T-helper 2 cell treated with Interferon-gamma antibody and Interleukin-4, amounts not matched to agents 5 μg/mL and 100 μg/mL, for 36 hours (primary cell): ENCODE data around the gene UQCRHL.
"Not testable (repeated sequence)": the region's sequence is repeated elsewhere in the genome, so short reads cannot be mapped to it uniquely, and the experiment has no call there.

Experiments used
- DNase-seq: peaks from one replicate; pipeline ENCODE4 v3.0.0; 2021; ENCODE audit warnings: low spot score
- H3K27ac Mint-ChIP-seq: one replicate; pipeline ENCODE4 v1.8.0; 2021; ENCODE audit warnings: mild to moderate bottlenecking, mixed read lengths
- H3K27me3 Mint-ChIP-seq: one replicate; pipeline ENCODE4 v1.8.0; 2021; ENCODE audit warnings: low read depth, mixed read lengths
- H3K36me3 Mint-ChIP-seq: one replicate; pipeline ENCODE4 v1.8.0; 2021; ENCODE audit warnings: low read depth, mixed read lengths
- H3K4me1 Mint-ChIP-seq: one replicate; pipeline ENCODE4 v1.8.0; 2021; ENCODE audit warnings: low read depth, mixed read lengths
- H3K4me3 Mint-ChIP-seq: one replicate; pipeline ENCODE4 v1.8.0; 2022; ENCODE audit warnings: mild to moderate bottlenecking, moderate library complexity, mixed read lengths
- H3K9me3 Mint-ChIP-seq: one replicate; pipeline ENCODE4 v1.8.0; 2021; ENCODE audit warnings: mixed read lengths

The UQCRHL gene

DNA sequence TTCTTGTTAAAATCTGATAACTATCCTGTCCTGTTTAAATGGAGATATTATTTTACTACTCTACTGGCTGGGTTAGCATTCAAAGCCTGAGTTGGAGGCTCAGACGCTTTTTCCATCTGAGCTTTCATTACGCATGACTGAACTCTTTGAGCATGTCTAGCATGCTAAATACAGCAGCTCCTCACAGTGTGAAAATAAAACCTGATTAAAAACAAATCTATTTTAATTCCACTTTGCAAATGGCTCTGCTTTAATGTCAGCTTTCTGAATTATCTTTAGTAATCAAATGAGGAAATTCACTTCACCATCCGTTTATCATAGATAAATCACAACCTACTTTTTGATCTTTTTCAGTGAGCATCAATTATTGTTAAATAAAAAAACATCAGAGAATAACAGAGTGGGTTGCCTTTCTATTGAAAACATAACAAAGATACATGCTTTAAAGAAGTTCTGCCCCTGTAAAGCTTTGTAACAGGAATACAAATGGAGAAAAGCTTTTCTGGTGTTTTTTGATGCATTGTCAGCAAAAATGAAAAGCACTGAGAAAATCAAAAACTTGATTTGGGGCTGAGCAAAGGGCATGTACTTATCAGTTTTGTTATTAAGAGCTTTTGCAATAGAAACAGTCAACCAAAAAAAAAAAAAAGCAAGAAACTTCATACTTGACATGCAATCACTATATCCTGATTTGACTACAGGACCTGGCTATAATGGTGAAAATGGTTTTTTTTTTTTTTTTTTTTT is 36.5 kb upstream of the UQCRHL start:
- Mint-ChIP-seq H3K4me3 (no peak overlapping the region), H3K27me3 (no peaks in the 10 kb centered on the region), H3K36me3 (peaks cover 5% of the 10 kb centered on the region), H3K4me1 (peaks cover 19% of the 10 kb centered on the region), H3K27ac (no peak overlapping the region), H3K9me3 (no peaks in the 10 kb centered on the region)
- DNase-seq, result no peak

DNA sequence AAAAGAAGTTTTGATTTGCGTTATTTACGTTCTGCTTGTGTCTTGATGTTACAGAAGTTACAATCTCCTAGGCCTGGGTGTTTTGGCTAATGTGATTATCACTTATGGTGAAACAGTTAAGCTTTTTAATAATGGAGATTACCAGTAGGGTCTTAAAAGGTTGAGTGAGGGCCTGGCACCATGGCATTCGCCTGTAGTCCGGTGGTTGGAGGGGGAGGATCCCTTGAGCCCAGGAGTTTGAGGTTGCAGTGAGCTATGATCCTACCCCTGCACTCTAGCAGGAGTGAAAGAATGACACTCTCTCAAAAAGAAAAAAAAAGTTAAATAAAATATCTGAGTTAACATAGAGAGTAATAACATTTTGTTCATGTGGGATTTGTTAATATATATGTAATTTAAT is 31.3 kb upstream of the UQCRHL start:
- Mint-ChIP-seq H3K4me1 (peaks cover 14% of the 10 kb centered on the region), H3K4me3 (no peak overlapping the region), H3K27me3 (peaks cover 2% of the 10 kb centered on the region), H3K9me3 (no peaks in the 10 kb centered on the region), H3K36me3 (peaks cover 10% of the 10 kb centered on the region), H3K27ac (no peak overlapping the region)
- DNase-seq, result no peak

DNA sequence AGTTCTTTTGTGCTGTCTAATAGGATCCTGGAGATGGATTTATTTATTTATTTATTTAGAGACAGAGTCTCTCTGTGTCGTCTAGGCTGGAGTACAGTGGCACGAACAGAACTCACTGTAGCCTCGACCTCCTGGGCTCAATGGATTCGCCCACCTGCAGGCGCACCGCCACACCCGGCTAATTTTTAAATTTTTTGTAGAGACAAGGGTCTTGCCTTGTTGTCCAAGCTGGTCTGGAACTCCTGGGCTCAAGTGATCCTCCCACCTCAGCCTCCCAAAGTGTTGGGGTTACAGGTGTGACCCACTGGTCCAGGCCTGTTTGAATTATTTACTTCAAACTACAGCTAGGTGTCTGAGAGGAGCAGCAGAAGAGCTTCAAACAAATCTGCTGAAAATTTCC is 30.5 kb upstream of the UQCRHL start:
- H3K27ac Mint-ChIP-seq, result no peak overlapping the region
- H3K9me3 Mint-ChIP-seq, result no peaks in the 10 kb centered on the region
- DNase-seq, result no peak
- peaks cover 13% of the 10 kb centered on the region for H3K36me3 Mint-ChIP-seq
- H3K4me1 Mint-ChIP-seq, result peaks cover 18% of the 10 kb centered on the region
- no peak overlapping the region for H3K4me3 Mint-ChIP-seq
- peaks cover 2% of the 10 kb centered on the region for H3K27me3 Mint-ChIP-seq

DNA sequence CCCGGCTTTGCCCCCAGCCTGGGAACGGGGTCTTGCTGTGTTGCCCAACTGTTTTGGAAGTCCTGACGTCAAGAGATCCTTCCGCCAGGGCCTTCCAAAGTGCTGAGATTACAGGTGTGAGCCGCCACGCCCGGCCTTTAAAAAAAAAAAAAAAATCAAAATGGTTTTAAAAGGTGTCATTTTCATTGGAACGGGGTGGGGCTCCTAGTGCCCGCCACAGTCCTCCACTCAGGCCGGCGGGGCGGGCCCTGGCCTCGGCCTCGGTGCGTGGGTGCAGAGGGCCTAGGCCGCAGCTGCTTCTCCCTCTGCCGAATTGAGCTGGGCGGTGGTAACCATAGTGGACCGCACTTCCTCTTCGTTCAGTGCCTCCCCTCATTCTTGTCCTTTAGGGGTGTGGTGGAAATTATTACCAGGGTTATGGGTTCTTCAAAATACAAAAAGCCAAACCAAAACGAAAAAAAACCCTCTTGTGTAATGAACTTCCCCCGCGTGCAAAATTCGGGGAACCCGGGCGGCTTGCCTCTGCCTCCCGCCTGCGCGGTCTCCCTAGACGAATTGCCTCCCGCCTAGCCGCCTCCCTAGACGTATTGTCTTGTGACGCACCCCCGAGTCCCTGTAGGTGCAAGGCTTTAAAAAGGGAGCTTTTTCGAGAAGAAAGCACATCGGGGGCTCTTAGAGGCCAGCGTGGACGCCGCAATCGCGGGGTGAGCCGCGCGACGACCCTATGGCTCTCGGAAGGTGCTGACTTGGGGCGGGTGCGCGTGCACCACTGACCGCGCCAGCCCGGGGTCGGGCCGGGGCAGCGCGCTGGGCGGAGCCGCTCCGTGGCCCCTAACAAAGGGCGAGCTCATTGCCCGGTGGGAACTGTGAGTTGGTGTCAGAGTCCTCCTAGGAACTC is 29.6 kb upstream of the UQCRHL start:
- peak overlapping the region; percentile 75 for H3K27ac Mint-ChIP-seq
- H3K36me3 Mint-ChIP-seq, result peaks cover 13% of the 10 kb centered on the region
- no peaks in the 10 kb centered on the region for H3K9me3 Mint-ChIP-seq
- peak overlapping the region; percentile 96 for H3K4me3 Mint-ChIP-seq
- peaks cover 18% of the 10 kb centered on the region for H3K4me1 Mint-ChIP-seq
- H3K27me3 Mint-ChIP-seq, result peaks cover 2% of the 10 kb centered on the region
- peak; percentile 58 for DNase-seq

DNA sequence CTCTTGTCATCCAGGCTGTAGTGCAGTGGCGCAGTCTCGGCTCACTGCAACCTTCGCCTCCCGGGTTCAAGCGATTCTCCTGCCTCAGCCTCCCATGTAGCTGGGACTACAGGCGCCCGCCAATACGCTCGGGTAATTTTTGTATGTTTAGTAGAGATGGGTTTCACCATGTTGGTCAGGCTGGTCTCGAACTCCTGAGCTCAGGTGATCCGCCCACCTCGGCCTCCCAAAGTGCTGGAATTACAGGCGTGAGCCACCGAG is 29.0 kb upstream of the UQCRHL start:
- peaks cover 22% of the 10 kb centered on the region for H3K4me1 Mint-ChIP-seq
- H3K27ac Mint-ChIP-seq, result peak overlapping the region; percentile 98
- DNase-seq, H3K27me3 Mint-ChIP-seq, H3K9me3 Mint-ChIP-seq: not testable (repeated sequence)
- H3K4me3 Mint-ChIP-seq, result peak overlapping the region; percentile 96
- H3K36me3 Mint-ChIP-seq, result peaks cover 18% of the 10 kb centered on the region

DNA sequence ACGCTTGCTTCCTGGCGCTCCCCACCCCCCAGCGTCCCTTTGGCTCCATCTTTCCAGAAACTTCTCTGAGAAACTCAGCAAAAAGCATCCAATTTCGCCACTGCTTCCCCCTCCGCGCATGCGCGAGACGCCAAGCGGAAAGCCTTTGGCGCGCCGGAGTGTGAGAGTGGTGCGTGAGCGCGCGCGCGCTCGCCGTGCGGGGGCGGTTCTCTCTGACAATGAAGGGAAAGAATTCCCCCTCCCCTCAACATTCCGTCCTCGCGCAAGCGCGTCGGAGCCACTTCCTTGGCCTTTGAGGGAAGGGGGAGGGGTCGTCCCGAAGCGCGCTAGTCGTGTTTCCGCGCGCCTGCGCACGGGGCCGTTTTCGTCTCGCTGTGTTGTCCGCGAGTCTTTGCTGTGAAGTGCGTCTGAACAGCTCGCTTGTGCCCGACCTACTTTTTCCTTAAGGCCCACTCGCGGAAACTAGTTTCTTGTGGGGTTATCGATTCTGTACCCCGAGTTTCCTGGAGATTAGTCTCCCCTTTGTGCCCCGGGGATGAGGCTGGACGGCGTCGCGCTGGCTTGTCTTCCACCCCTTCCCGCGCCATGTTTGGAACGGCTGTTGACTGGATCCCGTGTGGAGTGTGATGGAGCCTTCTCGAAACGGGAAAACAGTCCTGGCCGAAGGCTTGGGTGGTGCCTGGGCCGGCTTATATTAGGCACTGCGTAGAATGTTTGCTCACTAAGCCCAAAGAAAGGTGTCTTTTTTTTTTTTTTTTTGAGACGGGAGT is 28.5 kb upstream of the UQCRHL start:
- Mint-ChIP-seq H3K4me1 (peaks cover 22% of the 10 kb centered on the region), H3K36me3 (peaks cover 18% of the 10 kb centered on the region), H3K9me3 (no peaks in the 10 kb centered on the region), H3K4me3 (peak overlapping the region; percentile 96), H3K27ac (peak overlapping the region; percentile 98), H3K27me3 (peaks cover 2% of the 10 kb centered on the region)
- peak; percentile 99 for DNase-seq

DNA sequence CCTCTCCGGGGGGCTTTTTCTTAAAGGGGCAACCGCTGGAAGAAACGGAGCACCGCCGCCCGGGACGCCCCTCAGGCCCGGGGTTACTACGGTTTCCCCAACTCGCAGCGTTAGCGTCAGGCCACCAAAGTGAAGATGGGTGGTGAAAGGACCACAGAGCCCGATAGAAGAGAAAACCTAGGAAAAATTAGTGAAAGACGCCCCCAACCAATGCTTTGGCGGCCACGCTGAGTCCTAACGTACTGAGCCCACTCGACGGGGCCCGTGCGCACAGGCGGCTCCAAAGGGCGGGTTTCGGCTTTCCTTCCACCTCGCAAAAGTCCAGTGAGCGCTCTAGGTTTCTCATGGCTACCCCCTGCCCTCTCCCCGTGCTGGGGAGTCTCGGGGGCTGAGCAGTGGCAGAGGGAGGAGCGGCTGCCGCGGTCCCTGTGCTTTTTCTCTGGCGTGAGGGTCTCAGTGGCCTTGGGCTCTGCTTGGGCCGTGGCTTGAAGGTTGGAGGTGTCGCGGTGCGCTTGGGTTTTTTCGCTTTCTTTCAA is 27.8 kb upstream of the UQCRHL start:
- peaks cover 18% of the 10 kb centered on the region for H3K36me3 Mint-ChIP-seq
- H3K27ac Mint-ChIP-seq, result peak overlapping the region; percentile 98
- H3K4me3 Mint-ChIP-seq, result peak overlapping the region; percentile 96
- peaks cover 2% of the 10 kb centered on the region for H3K27me3 Mint-ChIP-seq
- H3K9me3 Mint-ChIP-seq, result no peaks in the 10 kb centered on the region
- H3K4me1 Mint-ChIP-seq, result peaks cover 24% of the 10 kb centered on the region
- DNase-seq, result no peak

DNA sequence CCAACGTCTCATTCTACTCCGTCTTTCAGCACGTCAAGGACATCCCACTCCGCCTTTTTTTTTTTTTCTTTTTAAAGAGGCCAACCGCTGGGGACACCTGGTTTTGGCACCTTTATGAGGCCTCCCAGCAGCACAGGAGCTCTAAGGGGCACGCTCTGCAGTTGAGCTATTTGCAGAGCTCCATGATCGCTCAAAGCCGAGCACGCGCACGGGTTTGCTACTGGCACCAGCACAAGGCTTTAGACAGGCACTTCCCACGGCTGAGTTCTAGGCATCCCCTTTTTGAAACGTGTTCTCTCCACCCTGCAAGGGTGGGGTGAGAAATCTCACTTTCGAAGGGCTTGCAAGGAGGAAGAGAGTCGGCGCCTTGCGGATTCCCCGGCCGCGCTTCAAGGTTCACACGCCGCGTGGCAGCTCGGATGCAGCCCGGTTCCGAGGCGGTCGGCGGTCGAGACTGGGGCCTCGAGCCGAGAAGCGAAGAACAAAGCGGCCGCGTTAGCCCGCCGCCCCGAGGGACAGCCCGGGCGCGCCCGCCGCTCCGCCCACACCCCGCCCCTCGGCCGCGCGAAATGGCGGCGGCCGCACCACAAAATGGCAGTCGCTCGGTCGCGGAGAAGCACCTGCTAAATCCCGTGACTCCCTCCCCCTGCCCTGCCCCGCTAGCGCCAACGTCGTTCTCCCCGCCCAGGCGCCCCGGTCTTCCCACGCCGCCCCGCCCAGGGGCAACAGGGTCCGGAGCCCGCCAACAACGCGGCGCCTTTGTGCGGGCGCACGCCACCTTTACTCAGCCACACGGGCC is 27.2 kb upstream of the UQCRHL start:
- H3K27me3 Mint-ChIP-seq, result peaks cover 2% of the 10 kb centered on the region
- H3K36me3 Mint-ChIP-seq, result peaks cover 18% of the 10 kb centered on the region
- peaks cover 31% of the 10 kb centered on the region for H3K4me1 Mint-ChIP-seq
- peak overlapping the region; percentile 98 for H3K27ac Mint-ChIP-seq
- H3K9me3 Mint-ChIP-seq, result no peaks in the 10 kb centered on the region
- H3K4me3 Mint-ChIP-seq, result peak overlapping the region; percentile 96
- DNase-seq, result peak; percentile 90

DNA sequence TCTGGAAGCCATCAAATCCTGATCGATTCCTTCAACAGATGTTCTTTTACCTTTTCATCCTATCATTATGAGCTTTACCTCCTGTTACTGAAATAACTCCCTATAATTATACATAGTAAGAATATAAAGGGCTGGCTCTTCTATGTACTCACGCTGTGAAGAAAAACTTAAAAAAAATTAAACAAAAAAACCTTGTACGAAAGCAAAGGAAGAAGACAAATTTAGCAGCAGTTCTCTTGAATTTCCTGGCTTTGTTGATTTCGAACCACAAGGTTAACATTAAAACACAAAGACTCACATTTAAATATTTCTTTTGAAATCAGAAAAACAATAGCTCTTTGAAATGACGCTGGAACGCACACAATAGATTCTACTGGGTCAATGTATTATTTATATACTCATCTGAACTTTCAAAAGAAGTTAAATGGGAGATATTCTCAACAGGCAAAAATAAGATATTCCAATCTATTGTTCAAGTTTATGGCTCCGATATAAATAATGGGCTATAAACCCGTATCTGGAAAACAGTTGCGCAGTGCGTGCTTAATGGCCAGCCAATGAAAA is 26.5 kb upstream of the UQCRHL start:
- Mint-ChIP-seq H3K27me3 (peaks cover 2% of the 10 kb centered on the region), H3K9me3 (no peaks in the 10 kb centered on the region), H3K4me1 (peaks cover 32% of the 10 kb centered on the region), H3K27ac (peak overlapping the region; percentile 98), H3K4me3 (peak overlapping the region; percentile 96), H3K36me3 (peaks cover 18% of the 10 kb centered on the region)
- no peak for DNase-seq

DNA sequence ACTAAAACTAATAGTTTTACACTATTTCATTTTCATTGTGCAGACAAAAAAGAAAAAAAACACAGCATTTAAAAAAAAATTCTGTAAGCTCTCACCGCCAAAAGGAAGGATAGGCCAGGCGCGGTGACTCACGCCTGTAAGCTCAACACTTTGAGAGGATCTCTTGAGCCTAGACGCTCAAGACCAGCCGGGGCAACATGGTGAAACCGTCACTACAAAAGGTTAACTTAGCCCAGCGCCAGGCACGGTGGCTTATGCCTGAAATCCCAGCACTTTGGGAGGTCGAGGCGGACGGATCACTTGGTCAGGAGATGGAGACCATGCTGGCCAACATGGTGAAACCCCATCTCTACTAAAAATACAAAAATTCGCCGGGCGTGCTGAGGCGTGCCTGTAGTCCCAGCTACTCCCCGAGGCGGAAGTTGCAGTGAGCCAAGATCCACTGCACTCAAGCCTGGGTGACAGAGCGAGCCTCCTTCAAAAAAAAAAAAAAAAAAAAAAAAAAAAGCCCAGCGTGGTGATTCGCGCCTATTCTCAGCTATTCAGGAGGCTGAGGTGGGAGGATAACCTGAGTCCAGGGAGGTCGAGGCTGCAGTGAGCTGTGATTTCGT is 25.7 kb upstream of the UQCRHL start:
- Mint-ChIP-seq H3K36me3 (peaks cover 18% of the 10 kb centered on the region), H3K27me3 (peaks cover 2% of the 10 kb centered on the region), H3K4me3 (peak overlapping the region; percentile 96), H3K4me1 (peaks cover 32% of the 10 kb centered on the region), H3K27ac (peak overlapping the region; percentile 98), H3K9me3 (no peaks in the 10 kb centered on the region)
- DNase-seq, result peak; percentile 49

DNA sequence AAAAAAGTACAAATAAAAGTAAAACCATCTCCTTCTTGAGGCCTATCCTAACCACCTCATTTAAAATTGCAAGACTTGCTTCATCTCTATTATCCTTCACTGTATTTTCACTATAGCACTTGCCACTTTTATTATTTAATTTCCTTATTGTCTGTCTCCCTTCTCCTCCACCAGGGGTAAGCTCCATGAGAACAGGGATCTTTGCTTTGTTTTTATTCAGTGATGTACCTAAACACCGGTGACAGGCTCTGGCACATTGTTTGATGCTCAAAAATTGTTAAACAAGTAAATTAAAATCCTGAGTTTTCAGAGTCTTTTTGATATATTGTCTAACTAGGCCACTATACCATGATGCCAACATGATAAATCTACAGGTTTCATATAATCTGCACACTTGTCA is 22.8 kb upstream of the UQCRHL start:
- Mint-ChIP-seq H3K36me3 (peaks cover 13% of the 10 kb centered on the region), H3K27me3 (no peaks in the 10 kb centered on the region), H3K9me3 (no peaks in the 10 kb centered on the region), H3K4me1 (peaks cover 20% of the 10 kb centered on the region), H3K4me3 (no peak overlapping the region), H3K27ac (peak overlapping the region; percentile 3)
- no peak for DNase-seq

DNA sequence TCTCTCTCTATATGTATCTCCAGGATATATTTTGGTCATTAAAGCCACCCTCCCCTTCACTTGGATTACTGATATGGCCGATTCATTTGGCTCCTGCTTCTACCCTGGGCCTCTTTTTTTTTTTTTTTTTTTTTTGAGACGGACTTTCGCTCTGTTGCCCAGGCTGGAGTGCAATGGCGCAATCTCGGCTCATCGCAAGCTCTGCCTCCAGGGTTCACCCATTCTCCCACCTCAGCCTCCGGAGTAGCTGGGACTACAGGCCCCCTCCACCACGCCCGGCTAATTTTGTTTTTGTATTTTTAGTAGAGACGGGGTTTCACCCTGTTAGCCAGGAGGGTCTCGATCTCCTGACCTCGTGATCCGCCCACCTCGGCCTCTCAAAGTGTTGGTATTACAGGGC is 21.5 kb upstream of the UQCRHL start:
- H3K36me3 Mint-ChIP-seq, H3K9me3 Mint-ChIP-seq, H3K27ac Mint-ChIP-seq, H3K27me3 Mint-ChIP-seq, H3K4me3 Mint-ChIP-seq, DNase-seq: not testable (repeated sequence)
- H3K4me1 Mint-ChIP-seq, result peaks cover 20% of the 10 kb centered on the region

DNA sequence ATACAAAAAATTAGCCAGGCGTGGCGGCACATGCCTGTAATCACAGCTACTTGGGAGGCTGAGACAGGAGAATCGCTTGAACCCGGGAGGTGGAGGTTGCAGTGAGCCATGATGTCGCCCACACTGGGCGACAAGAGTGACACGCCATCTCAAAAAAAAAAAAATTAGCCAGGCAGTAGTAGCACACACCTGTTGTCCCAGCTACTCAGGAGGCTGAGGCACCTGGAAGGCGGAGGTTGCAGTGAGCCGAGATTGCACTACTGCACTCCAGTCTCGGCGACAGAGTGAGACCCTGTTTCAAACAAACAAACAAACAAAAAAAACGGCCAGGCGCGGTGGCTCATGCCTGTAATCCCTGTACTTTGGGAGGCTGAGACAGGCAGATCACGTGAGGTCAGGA is 20.1 kb upstream of the UQCRHL start:
- not testable (repeated sequence) for H3K9me3 Mint-ChIP-seq, DNase-seq, H3K4me3 Mint-ChIP-seq, H3K36me3 Mint-ChIP-seq, H3K27ac Mint-ChIP-seq, H3K27me3 Mint-ChIP-seq
- H3K4me1 Mint-ChIP-seq, result peaks cover 16% of the 10 kb centered on the region
